GM19193 (cell line): Measurements from ENCODE around the gene OR7A5.

Source experiments
- POLR2A ChIP-seq: IDR thresholded peaks from 4 replicates; pipeline ENCODE4 v1.6.1; 2011; ENCODE audit not compliant: insufficient read depth, insufficient read length; ENCODE audit errors: extremely low read depth

Gene OR7A5

DNA sequence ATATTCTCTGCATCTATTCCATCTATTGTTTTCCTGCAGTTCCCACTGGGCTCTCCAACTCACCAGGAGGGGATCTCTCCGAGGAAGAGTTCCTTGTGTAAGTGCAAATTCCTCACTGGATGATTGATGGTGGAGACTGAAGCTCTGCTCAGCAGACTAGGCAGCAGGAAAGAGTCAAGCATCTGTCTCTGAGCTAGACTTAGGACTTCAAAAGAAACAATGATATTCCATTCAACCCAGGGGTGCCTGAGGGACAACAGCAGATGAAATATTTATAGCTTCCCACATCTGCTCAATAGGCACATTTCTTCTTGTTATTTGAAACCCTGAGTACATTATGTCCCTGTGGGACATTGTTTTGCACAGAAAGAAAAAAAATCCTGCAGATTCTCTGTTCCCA, at the start of gene OR7A5, which contains the start of gene OR7C1:
OR7A5 (minus strand) TSS at position 175 of the 400 bp plus-strand sequence. CDS start 6,944 bp downstream, outside the sequence.
OR7C1 (minus strand) TSS at position 175 of the 400 bp plus-strand sequence. CDS start 35,049 bp downstream, outside the sequence.
- TF ChIP-seq POLR2A = no peak

DNA sequence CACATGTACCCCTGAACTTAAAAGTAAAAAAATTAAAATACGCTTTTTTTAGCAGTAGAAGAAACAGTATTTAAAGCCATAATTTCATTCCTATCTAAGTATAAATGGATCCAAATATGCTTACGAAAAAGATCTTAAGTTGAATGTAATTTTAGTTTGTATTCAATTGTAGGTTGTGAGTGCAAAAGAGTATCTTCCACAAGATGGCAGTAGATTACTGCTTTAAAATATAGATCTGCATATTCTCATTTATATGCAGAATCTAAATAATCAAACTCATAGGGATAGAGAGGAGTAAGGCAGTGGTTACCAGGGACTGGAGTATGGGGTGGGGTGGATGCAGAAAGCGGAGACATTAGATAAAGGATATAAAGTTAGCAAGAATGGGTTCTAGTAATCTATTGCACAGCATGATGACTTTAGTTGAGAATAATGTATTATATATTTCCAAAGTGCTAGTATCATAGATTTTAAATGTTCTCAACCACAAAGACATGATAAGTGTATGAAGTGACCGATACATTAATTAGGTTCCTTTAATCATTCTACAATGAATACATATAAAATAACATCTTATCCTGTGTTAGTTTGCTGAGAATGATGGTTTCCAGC, 36.7 kb upstream of the OR7A5 start:
- no peak for TF ChIP-seq POLR2A

DNA sequence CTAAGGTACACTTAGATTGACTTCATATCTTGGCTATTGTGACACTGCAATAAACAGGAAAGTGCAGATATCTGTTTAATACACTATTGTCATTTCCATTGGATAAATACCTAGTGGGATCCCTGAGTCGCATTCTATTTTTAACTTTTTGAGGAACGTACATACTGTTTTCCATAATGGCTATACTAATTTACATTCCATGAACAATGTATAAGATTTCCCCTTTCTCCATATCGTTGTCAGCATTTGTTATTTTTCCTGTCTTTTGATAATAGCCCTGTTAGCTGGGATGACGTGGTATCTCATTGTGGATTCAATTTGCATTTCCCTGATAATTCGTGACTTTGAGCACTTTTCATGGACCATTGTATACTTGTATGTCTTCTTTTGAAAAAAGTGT, 33.5 kb upstream of the OR7A5 start:
- TF ChIP-seq POLR2A = no peak

DNA sequence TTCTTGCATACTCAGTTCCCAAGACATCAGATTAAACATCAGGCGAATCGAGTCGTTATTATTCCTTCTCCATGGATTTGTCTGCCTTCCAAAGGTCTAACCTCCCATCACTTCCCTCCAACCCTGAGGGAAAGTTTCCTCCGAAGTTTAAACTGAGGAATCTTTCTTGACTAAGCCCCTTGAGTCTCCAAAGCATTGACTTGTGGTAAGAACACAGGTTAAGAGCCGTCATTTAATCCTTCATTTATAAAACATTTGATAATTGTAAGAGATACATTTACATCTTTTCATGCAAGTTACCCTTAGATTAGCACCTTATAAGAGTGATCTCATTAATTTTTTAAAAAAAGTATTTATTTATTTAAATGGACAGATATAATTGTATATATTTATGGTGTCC, 13.8 kb upstream of the OR7A5 start, which contains the start of gene OR7A10:
OR7A10 (minus strand) TSS at position 101 of the 400 bp plus-strand sequence. CDS start 7,045 bp downstream, outside the sequence.
- no peak for TF ChIP-seq POLR2A

DNA sequence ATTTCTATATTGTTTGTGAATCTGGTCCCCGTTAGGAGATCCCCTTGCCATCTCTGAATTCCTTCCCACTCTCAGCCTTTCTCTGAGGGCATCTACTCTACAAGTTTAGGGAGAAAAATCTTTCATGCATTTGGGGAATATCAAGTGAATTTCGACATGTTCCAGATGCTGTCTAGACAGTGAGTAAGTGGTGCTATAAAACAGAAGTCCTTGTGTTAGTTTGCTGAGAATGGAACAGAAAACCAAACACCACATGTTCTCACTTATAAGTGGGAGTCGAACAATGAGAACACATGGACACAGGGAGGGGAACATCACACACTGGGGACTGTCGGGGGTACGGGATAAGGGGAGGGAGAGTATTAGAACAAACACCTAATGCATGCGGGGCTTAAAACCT, 8.6 kb upstream of the OR7A5 start:
- no peak for TF ChIP-seq POLR2A

DNA sequence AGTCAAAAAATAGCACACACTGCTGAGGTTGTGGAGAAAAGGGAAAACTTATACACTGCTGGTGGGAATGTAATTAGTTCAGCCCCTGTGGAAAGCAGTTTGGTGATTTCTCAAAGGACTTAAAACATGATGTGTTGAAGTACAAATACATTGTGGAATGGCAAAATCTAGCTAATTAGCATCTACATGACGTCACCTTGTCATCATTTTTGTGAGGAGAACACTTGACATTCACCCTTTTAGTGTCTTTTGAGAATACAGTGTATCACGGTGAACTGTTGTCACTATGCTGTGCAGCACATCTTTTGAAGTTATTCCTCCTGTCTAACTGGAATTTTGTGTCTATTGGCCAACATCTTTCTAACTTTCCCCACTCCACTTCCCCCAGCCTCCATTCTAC, 8.2 kb upstream of the OR7A5 start:
- TF ChIP-seq POLR2A = no peak

DNA sequence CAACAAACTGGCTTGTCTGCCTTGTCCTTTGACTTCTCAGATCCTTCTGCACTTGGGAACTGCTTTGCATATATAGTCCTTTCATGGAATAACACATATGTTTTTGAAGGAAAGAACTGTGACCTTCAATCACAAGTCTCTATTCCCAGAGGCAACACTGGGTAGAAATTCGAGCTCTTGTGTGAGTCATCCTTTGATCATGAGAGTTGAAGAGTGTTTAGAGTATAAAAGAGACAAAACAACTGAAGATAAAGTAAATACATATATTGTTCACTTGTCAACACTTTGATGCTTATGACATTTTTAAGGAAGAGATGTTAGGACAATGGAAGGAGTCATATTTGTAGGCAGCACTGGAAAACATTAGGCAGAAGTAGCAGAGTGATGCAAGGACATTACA, 5.2 kb upstream of the OR7A5 start:
- TF ChIP-seq POLR2A = no peak

DNA sequence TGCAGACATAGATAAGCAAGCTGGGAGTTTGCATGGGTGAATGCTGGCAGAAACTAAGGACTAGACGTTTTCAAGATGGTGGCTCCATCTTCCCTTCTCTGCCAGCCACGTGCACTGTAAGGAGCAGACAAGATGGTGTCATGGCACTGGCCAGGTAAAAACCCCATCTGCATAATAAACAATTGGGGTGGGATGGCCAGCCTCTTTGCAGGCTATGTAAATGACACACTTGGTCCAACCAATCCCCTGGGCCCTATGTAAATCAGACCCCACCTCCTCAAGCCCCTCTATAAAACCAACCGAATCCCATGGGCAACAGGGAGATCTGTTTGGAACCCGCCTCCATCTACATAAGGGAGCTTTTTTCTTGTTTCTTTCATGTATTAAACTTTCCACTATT, 2.4 kb upstream of the OR7A5 start:
- TF ChIP-seq POLR2A = no peak

DNA sequence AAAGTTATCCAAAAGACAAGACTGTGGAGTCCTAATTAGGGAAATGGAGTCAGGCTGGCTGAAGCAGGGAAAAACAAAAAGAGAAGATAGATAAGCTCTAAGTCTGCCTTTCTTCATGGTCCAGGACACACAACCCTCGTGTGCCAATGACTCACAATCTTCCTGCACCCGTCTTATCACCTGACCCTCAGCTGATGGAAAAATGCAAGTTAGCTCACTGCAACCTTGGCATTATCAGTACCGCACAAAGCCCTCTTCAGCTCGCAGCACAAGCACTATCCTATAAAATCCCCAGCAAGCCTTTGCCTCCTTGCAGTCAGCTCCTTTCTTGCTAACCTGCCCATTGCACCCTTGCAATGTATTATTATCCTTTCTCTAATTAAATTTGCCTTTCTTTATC, 4.3 kb downstream of the OR7A5 start:
- no peak for TF ChIP-seq POLR2A

DNA sequence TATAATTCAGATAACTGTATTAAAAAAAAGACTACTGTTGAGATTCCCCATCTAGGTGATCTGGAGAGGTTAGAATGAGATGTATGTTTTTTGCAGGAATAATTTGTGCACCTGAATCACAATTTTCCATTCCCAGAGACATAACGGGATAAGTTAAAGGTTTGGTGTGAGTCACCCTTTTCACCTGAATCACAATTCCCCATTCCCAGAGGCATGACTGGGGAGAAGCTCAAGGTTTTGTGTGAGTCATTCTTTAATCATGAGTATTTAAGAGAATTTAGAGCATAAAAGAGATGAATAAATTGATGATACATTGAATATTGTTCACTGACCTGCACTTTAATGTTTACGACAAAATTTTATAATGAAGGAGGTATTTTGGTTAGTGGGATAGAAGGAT, 9.0 kb downstream of the OR7A5 start:
- no peak for TF ChIP-seq POLR2A

DNA sequence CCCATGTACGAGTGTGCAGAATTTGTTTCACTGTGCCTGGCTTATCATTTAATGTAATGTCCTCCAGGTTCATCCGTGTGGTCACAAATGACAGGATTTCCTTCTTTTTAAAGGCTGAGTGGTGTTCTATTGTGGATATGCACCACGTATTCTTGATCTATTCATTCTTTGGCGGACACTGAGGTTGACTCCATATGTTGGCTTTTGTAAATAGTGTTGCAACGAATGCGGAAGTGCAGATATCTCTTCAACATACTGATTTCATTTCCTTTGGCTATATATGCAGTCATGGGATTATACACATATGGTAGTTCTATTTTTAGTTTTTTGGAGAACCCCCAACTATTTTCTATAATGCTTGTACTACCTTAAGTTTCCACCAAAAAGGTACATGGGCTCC, 13.0 kb downstream of the OR7A5 start:
- TF ChIP-seq POLR2A = no peak

DNA sequence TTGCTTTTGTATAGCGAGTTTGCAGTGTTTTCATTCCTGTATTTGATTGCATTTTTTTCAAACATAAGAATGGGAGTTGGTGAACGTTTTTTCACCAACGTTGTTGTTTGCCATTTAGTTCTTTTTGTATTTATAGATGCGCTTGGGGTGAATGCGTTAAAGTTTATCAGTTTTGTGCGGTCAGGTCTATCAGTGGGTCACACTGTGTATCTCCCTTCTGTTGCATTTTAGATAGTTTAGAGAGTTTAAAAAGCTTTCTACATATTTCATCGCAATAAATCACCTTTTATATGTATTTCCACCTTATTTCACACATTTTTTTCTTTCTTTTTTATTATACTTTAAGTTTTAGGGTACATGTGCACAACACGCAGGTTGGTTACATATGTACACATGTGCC, 16.4 kb downstream of the OR7A5 start:
- no peak for TF ChIP-seq POLR2A

DNA sequence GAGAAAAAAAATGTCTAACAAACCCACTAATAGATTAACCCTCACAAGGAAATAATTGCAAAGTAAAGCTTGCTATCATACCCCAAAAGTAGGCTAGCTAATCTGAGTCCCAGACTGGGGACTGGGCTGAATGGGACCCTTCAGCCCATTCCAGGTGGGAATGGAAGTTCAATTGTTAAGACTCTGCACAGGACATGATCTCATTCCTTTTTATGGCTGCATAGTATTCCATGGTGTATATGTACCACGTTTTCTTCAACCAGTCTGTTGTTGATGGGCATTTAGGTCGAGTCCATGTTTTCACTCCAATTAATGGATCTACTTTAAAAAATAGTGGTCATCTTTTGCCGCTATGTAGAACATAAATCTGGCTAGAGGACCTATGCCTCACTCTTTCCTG, 17.9 kb downstream of the OR7A5 start:
- TF ChIP-seq POLR2A = no peak

DNA sequence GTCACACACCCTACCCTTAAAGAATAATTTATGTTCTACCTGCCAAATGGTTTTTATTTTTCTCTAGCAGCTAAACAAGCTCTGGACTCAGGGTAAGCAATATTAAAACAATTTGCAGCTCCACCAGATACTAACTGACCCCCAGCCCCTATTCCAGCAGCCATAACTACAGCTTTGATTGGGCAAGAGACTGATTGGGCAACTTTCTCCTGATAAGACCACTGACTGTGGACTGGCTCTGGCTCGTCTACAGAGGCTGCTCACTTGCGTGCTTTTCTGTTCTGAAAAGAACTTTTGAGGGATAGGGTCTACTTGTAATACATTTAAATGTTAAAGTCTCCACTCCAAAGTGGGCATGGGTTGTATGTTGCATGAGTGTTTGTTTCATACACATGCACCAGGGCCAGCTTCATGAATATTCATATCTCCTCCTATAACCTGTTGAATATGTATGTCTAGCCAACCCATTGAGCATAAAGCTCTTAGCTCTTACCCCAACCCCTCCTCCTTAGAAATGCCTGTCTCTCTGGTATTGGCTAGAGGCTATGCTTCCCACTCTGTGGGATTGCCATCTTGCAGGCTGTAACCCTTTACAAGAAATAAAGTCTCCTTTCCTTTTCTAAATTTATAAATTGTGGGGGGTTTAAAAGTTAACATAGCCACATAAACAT, 19.9 kb downstream of the OR7A5 start:
- TF ChIP-seq POLR2A = no peak

DNA sequence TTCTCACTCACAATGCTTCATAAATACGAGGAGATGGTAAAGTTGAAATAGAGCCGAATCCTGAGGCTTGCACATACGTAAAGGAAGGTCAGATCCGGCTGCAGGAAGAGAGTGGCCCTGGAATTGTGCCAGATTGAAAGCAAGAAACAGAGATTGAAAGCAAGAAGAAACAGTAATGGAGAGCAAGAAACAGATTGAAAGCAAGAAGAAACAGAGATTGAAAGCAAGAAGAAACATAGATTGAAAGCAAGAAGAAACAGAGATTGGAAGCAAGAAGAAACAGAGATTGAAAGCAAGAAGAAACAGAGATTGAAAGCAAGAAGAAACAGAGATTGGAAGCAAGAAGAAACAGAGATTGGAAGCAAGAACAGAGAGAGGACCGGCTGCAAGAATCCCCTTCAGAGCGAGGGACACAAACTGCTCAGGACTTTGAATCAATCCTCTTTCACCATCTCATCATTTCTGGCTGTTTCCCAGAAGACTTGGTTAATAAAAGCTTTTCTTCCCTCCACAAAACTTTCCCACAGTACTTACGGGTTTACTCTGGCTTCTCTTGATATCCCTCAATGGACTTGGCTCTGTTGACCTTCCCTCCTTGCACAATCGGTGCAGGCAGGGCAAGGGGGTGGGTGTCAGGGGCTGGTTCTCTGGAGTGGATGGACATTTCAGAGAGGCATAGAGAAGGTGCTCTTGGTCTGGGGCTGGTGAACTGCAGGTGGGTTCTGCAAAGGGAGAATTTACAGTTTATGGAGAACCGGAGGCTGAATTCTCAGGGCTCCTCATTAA, 25.5 kb downstream of the OR7A5 start:
- no peak for TF ChIP-seq POLR2A
